Breast epithelium (tissue), 4 donors: ENCODE results near the gene FCRLA. TPM values are rescaled to one million over a fixed set of nuclear protein-coding genes. Genes with fewer than 3 reads are reported as not detected.

Experiments
- DNase-seq, 2 donors: peaks; one replicate each; pipeline ENCODE4 v3.0.0-alpha.2; 2019; ENCODE audit warnings: low spot score in 2 of 2
- H3K27ac ChIP-seq, 2 donors: fragments of 200-600 bp; sonication (generic) in 1 of 2; one replicate each; pipeline ENCODE4 v1.5.1; 2016 to 2019; ENCODE audit warnings: mild to moderate bottlenecking in 1 of 2
- H3K27me3 ChIP-seq, 2 donors: fragments of 200-600 bp; sonication (generic) in 1 of 2; one replicate each; pipeline versions ENCODE4 v1.5.1 to v1.6.0; 2017 to 2019; ENCODE audit warnings: control low read depth in 1 of 2, mild to moderate bottlenecking in 1 of 2
- H3K36me3 ChIP-seq: fragments of 200-600 bp; one replicate; pipeline ENCODE4 v1.5.1; 2019
- H3K4me1 ChIP-seq, 2 donors: fragments of 200-600 bp; sonication (generic); one replicate each; pipeline ENCODE4 v1.5.1; 2016 to 2019; ENCODE audit warnings: control low read depth in 1 of 2
- H3K4me3 ChIP-seq, 3 donors: fragments of 200-600 bp; sonication (generic); 1 replicate in 2 of 3; 2 replicates in 1 of 3; pipeline ENCODE4 v1.5.1; 2016 to 2019; ENCODE audit warnings: mild to moderate bottlenecking in 3 of 3, moderate library complexity in 2 of 3
- H3K9me3 ChIP-seq, 2 donors: fragments of 200-600 bp; sonication (generic) in 1 of 2; one replicate each; pipeline ENCODE4 v1.5.1; 2016 to 2019; ENCODE audit warnings: control low read depth in 1 of 2
- CTCF ChIP-seq, 3 donors: fragments of 450-650 bp; IDR thresholded peaks; one replicate each; pipeline ENCODE4 v1.5.1; 2016 to 2017; ENCODE audit warnings: antibody characterized with exemption in 3 of 3, mild to moderate bottlenecking in 3 of 3, moderate library complexity in 3 of 3
- POLR2A ChIP-seq: fragments of 450-650 bp; IDR thresholded peaks from one replicate; pipeline ENCODE4 v1.6.1; 2016; ENCODE audit warnings: antibody characterized with exemption, mild to moderate bottlenecking, moderate library complexity
- POLR2AphosphoS5 ChIP-seq, 3 donors: sonication (generic); formaldehyde crosslinking; IDR thresholded peaks; one replicate each; pipeline ENCODE4 v1.6.1; 2017; ENCODE audit warnings: antibody characterized with exemption in 3 of 3
- intact Hi-C: fragments of 100-400 bp; cut with DNase I; formaldehyde crosslinking; loops from one replicate; pipeline ENCODE4 v1.15.1; 2023; ENCODE audit warnings: low total_unique reads
- total RNA-seq, 3 donors: library from RNA; depleted of rRNA; stranded (reverse); fragments of >200 nt; gene quantifications; one replicate each; pipeline ENCODE4 v1.1.0, GENCODE V29; 2016

Gene FCRLA
- total RNA-seq, 3 donors from 2014 or later: 0.15 TPM; not detected in 2

- H3K4me1 ChIP-seq: no peaks in the 10 kb centered on the region
These were observed 13.4 kb downstream of the FCRLA start for GRCh38 chr1:161720422-161720821.

GRCh38 chr1:161720956-161721737 lies 14.1 kb downstream of the FCRLA start, which contains the start of gene FCRLB:
TSS of gene FCRLB (plus strand) at chr1:161721544. CDS start at chr1:161722673, 1,129 bp downstream.
- intact Hi-C loops: no loop called here
- no peaks in the 10 kb centered on the region for H3K9me3 ChIP-seq

More at GRCh38 chr1:161720422-161720821, 13.4 kb downstream of the FCRLA start:
- no peak overlapping the region for H3K27ac ChIP-seq
- DNase-seq: no peak
- H3K27me3 ChIP-seq: no peaks in the 10 kb centered on the region
- intact Hi-C loops: no loop called here
- H3K9me3 ChIP-seq: no peaks in the 10 kb centered on the region
- no peak for TF ChIP-seq CTCF (IDR thresholded peaks at IDR 0.05)
- no peak for TF ChIP-seq POLR2AphosphoS5 (IDR thresholded peaks at IDR 0.05)
- TF ChIP-seq POLR2A: no peak
- H3K36me3 ChIP-seq: no peaks in the 10 kb centered on the region
- no peak overlapping the region for H3K4me3 ChIP-seq

GRCh38 chr1:161721738-161722343 lies 14.8 kb downstream of the FCRLA start:
- Histone ChIP-seq H3K27ac (no peak overlapping the region), H3K9me3 (no peaks in the 10 kb centered on the region), H3K4me1 (no peaks in the 10 kb centered on the region), H3K36me3 (no peaks in the 10 kb centered on the region), H3K27me3 (no peaks in the 10 kb centered on the region), H3K4me3 (no peak overlapping the region)
- DNase-seq: no peak
- TF ChIP-seq POLR2AphosphoS5 (IDR thresholded peaks at IDR 0.05) (no peak), POLR2A (no peak), CTCF (IDR thresholded peaks at IDR 0.05) (no peak)
- intact Hi-C loops: no loop called here

More at GRCh38 chr1:161720956-161721737, 14.1 kb downstream of the FCRLA start, which contains the start of gene FCRLB:
- no peaks in the 10 kb centered on the region for H3K4me1 ChIP-seq
- H3K27me3 ChIP-seq: no peaks in the 10 kb centered on the region
- no peaks in the 10 kb centered on the region for H3K36me3 ChIP-seq
- H3K27ac ChIP-seq: no peak within 1 kb of the TSS
- TF ChIP-seq CTCF (IDR thresholded peaks at IDR 0.05) (no peak), POLR2A (no peak), POLR2AphosphoS5 (IDR thresholded peaks at IDR 0.05) (no peak)
- no peak for DNase-seq
- no peak within 1 kb of the TSS for H3K4me3 ChIP-seq

- TF ChIP-seq CTCF (IDR thresholded peaks at IDR 0.05) (no peak), POLR2A (no peak), POLR2AphosphoS5 (IDR thresholded peaks at IDR 0.05) (no peak)
These were observed 15.4 kb downstream of the FCRLA start for GRCh38 chr1:161722406-161722805.

More at GRCh38 chr1:161722406-161722805, 15.4 kb downstream of the FCRLA start:
- Histone ChIP-seq H3K27ac (no peak overlapping the region), H3K27me3 (no peaks in the 10 kb centered on the region), H3K9me3 (no peaks in the 10 kb centered on the region), H3K4me3 (no peak overlapping the region), H3K4me1 (no peaks in the 10 kb centered on the region), H3K36me3 (no peaks in the 10 kb centered on the region)
- DNase-seq: no peak
- intact Hi-C loops: no loop called here
